MM.1S (cell line): ENCODE results near the gene PDIK1L.

Source experiments
- EZH2 ChIP-seq: fragments of 300-600 bp; sonication (generic); optimal IDR thresholded peaks from 2 replicates; pipeline ENCODE3; 2017; ENCODE audit warnings: low read depth, mild to moderate bottlenecking, antibody characterized with exemption, low read length, mixed read lengths
- EZH2phosphoT487 ChIP-seq: fragments of 300-600 bp; sonication (generic); IDR thresholded peaks from 2 replicates; pipeline ENCODE4 v1.6.1; 2018; ENCODE audit warnings: antibody characterized with exemption, low read length
- TF ChIP-seq, protein P1 (sequence below): fragments of 300-600 bp; sonication (generic); IDR thresholded peaks from 2 replicates; pipeline ENCODE4 v1.5.1; 2016; ENCODE audit warnings: antibody characterized with exemption, low read length, mixed read lengths

- TF ChIP-seq, protein P1, sequence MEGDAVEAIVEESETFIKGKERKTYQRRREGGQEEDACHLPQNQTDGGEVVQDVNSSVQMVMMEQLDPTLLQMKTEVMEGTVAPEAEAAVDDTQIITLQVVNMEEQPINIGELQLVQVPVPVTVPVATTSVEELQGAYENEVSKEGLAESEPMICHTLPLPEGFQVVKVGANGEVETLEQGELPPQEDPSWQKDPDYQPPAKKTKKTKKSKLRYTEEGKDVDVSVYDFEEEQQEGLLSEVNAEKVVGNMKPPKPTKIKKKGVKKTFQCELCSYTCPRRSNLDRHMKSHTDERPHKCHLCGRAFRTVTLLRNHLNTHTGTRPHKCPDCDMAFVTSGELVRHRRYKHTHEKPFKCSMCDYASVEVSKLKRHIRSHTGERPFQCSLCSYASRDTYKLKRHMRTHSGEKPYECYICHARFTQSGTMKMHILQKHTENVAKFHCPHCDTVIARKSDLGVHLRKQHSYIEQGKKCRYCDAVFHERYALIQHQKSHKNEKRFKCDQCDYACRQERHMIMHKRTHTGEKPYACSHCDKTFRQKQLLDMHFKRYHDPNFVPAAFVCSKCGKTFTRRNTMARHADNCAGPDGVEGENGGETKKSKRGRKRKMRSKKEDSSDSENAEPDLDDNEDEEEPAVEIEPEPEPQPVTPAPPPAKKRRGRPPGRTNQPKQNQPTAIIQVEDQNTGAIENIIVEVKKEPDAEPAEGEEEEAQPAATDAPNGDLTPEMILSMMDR, result no peak
- TF ChIP-seq EZH2 (no peak), EZH2phosphoT487 (no peak)
These were observed 57.6 kb downstream of the PDIK1L start for GRCh38 chr1:26169198-26169554.
